HG02610 (cell line): ENCODE measurements around the gene TP53I3.
"Not testable (repeated sequence)": the region's sequence is repeated elsewhere in the genome, so short reads cannot be mapped to it uniquely, and the experiment has no call there.

ENCODE experiments used
- ATAC-seq: cut with Tn5 transposase; IDR thresholded peaks from one replicate; pipeline ENCODE4 v1.9.1; 2021; ENCODE audit warnings: mild to moderate bottlenecking, moderate library complexity; ENCODE audit not compliant: unreplicated experiment

Gene TP53I3

DNA sequence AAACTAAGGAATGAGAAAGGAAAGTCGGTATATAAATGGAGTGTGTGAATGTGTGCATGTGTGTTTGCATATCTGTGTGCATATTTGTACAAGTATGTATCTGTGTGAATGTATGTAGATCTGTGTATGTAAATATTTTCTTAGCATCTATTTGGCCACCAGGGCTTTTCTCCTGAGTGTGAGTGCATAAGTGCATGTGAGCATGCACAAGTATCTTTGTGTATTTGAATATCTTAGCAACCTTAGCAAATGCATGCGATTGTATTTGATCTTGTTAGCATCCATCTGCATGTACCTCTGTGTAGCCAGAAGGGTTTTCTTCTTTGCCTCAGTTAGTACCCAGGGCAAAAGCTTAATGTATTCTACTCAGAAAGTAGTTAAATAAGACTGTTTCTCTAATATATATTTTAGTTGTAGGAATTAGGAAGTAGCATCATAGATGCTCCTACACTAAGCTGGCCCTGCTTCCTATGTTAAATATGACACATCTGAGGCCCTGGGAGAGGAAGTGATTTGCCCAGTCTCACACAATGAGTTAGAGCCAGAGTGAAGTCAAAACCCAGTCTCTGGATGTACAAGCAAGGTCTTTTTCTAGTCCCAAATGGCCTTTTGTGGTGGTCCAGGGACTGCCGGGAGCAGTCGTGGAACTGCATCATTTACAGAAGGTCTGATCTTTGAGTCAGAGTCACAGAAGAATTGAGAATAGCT lies 25.9 kb downstream of the TP53I3 start:
- no peak for ATAC-seq

DNA sequence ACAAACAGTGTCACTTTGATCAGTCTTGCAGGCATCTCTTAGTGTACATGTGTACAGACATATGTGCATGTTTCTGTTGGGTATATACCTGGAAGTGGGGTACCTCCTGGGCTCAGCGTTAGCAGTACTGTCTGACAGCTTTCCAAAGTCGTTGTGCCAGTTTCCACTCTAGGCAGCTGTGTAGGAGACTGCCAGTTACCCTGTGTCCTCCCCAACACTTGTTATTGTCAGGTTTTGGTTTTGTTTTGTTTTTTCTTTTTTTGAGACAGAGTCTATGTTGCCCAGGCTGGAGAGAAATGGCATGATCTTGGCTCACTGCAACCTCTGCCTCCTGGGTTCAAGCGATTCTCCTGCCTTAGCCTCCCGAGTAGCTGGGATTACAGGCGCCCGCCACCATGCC lies 28.9 kb downstream of the TP53I3 start:
- no peak for ATAC-seq

DNA sequence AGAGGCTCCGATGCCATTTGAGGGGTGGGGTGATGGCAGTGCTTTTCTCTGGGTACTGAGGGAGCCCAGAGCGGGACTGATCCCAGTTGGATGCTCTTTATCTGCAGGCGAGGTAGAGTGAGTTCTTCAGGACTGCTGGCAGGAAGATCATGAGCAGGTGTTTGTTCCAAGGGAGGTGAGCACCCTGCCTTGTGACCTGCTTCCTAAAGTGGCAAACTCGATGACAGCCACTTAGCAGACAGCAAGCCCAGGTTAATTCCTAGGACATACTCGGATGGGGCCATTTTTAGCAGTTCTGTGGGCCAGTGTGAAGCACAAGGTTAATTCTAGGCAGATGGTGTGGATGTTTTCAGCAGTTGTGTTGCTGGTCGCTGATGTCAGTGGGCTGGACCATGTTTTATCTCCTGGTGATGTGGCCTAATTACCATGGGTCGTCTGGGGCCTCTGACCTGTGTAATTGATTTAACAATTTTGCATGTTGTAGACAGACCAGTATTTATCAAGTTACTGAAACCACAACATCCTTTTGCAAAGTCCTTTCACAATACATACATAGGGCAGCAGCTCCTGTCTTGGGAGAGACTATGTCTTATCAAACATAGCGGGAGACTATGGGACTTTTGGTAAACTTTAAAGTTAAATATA lies 30.1 kb downstream of the TP53I3 start:
- ATAC-seq, result no peak

DNA sequence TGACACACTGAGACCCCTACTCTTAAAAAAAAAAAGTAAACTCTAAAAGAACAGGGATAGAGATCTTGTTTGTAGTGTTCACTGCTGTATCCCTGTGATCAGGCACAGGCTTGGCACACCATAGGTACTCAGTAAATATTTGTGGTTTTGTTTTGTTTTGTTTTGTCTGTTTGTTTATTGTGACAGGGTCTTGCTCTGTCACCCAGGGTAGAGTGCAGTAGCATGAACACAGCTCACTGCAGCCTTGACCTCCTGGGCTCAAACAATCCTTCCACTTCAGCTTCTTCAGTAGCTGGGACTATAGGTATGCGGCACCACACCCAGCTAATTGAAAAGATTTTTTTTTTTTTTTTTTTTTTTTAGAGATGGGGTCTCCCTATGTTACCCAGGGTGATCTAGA lies 31.7 kb downstream of the TP53I3 start:
- no peak for ATAC-seq

DNA sequence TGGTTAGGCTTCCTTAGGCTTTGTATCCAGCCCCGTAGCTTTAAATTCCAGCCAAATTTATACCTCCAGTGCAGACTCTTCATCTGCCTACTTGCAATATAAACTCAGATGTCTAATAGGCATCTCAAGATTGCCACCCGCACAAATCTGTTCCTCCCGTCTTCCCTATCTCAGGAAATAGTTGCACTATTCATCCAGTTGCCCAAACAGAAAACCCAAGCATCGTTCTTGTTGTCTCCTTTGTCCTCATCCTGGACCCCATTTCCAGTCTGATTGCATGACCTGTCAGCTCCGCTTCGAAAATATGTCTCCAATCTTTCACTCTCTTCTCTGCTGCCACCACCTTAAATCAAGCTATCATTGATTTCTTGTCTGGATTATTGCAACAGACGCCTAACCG lies 32.8 kb downstream of the TP53I3 start:
- no peak for ATAC-seq

DNA sequence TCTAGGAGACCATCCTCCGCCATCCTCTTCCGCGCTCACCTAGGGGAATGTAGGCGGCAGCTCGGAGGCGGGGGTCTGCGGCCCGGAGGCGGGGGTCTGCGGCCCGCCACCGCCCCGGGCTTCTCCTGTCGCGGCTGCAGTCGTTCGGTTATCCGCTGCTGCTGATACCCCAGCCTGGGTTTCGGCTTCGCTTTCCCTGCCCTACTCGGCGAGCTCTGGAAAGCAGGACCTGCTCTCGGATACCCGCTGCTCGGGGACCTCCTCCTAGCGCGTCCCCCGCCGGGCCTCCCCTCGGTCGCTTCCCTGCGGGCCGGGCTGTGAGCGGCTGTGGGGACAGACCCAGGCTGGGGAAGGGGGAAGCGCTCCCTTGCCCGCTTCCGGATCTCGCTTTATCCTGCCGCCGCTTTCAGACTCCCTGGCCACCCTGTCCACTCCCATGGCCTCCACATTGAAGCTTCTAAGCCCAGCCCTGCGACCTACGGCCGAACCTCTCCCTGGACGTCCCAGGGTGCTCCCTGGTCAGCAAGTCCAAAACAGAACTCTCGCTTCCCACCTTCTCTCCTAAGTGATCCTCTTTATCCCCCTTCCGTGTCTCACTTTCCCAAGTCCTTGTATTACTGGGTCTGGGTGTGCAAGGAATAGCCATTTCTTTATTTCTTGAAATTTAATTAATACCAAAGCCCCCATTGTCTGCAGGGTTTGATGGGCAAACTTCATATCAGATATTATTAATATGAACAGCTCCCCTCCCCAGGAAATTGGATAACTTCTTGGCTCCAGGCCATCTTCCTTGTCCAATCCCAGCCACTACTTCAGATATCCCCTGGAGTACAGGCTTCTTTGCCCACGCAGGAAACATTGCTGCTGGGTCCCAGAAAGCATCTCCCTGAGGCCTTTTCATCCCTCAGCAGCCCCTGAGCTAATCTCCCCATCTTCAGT lies 34.3 kb downstream of the TP53I3 start:
- no peak for ATAC-seq

DNA sequence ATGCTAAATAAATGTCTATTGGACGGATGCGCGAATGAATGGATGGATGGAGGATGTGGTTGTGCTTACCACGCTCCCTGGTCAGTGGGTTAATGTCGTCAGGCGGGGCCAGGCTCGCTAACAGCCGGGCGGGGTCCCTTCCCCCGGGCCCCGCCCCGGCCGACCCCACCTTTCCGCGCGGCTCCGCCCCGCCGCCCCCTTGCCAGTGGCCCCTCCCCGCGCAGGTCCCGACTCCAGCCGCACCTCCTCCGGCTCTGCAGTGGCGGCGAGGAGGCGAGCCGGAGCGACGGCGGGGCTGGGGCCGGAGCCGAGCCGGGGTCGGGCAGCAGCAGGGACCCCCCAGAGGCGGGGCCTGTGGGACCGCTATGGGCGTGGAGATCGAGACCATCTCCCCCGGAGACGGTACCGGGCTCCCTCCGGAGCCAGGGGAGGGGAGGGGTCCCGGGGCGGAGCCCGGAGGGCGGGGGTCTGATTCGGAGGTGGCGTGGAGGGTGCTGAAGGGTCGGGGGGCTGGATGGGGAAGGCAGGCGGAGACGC lies 35.1 kb downstream of the TP53I3 start, which contains the start of gene FKBP1B:
Gene FKBP1B (plus strand): TSS at position 257 of the 537 bp plus-strand sequence. CDS start 109 bp downstream, at position 366.
- peak; percentile 20 for ATAC-seq

DNA sequence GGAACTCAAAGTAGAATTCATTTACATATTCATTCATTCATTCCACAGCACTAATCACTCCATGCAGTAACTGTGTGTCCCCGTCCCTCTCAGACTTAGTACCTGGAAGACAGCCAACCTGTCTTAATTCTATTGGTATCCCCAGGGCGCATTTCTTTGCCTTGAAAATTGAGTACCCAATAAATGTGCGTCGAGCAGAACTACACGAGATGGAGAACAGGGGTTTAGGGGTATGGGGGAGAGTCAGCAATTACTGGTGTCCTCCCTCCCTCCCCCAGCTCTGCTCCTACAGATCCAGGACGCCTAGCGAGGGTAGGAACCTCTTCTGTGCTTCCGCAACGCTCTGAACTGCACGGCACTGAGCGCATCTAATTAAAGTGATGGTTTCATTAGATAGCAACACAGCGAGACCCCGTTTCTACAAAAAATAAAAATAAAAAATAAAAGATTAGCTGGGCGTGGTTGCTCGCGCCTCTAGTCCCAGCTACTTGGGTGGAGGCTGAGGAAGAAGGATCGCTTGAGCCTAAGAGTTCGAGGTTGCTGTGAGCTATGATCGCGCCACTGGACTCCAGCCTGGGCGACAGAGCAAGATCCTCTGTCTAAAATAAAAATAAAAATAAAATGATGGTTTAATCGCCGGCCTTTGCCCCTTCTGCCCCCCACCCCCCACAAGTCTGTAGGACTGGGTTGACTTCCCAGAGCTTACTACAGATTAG lies 35.7 kb downstream of the TP53I3 start:
- no peak for ATAC-seq

DNA sequence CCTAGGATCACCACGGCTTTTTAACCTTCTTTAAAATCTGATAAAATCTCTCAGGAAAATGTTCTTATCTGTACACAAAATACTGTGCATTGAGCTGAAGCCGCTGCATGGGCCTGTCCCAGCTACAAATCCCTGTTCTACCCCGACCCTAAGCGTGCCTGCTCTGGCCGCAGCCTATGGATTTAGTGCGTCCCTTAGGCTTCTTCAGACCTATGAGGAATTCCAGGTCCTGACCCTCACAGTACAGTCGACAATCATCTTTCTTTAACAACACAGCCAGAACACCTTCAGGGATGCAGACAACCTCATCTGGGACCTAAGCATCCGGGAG lies 37.0 kb downstream of the TP53I3 start:
- no peak for ATAC-seq

DNA sequence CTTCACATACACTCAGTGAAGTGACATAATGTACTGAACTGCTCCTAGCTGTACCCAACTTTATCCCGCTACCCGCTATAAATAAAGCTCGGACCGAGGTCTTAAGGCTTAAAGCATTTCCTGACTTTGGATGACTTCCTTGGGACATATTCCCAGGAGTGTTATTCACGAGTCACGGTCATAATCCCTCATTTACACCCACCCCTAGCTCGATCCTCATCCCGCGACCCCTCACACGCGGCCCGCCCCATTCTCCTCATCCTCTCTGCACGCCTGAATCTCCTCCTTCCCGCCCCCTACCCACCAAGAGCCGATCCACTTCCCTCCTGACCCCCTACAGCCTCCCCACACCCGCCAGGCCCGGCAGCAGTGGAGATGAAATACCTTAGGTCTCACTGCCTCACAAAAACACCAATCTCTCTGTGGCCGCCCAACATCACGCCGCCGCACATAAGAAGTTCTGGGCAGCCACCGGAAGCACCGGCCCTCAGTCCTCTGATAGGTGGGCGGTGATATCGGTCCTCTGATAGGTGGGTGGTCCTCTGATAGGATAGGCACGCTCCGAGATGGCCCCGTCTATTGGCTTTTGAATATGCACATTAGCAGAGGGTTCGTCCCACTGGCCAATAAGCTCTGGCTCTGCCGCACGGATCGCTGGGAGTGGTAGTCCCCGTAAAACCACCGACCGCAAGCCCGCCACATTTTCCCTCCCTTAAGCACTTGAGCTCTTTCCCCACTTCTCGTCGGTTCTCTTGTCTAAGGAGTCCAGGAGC lies 37.5 kb downstream of the TP53I3 start, which contains the start of gene WDCP:
Gene WDCP (minus strand): TSS at position 462 of the 773 bp plus-strand sequence. CDS start 7,897 bp downstream, outside the sequence.
- ATAC-seq, result peak; percentile 100

DNA sequence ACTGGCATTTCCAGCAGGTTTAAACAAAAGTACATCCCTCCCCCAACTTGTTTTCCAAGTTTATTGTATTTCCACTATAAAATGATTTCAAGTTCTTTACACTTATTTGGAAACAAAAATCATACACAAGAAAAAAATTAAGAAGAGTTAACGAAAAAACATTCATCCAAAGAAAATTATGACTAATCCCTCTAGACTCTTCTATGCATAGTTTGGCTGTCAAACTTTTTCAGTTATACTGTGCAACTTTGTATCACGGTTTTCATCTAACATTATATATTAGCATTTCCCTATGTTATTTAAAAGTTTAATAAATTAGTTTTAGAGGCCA lies 38.1 kb downstream of the TP53I3 start:
- no peak for ATAC-seq

DNA sequence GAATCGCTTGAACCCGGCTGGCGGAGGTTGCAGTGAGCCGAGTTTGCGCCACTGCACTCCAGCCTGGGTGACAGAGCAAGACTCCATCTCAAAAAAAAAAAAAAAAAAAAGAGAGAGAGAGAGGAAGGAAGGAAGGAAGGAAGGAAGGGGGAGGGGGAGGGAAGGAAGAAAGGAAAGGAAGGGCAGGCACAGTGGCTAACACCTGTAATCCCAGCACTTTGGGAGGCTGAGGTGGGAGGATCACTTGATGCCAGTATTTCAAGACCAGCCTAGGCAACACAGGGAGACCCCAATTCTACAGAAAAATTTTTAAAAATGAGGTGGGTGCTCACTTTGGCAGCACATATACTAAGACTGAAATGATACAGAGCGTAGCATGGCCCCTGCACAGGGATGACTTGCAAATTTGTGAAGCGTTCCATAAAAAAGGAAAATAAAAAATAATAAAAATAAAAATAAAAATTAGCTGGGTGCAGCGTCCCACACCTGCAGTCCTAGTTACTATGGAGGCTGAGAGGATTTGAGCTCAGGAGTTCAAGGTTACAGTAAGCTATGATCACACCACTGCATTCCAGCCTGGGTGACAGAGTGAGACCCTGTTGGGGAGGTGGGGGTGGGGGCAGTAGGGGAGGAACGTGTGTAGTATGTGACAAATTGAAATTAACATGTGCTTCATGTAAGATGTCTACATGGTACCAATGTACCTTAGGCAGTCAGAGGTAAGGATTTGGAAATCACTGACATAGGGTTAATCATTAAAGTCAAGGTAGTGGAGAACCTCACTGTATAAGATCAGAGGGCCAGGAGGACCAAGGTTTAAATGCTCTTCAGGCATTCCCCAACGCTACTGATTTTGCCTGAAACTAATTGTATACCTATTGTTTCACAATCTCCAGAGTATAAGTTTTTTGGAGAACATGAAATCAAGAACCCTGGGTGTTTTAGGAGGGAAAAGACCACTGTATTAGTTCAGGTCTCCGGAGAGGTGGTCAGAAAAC lies 38.8 kb downstream of the TP53I3 start:
- ATAC-seq, result no peak

DNA sequence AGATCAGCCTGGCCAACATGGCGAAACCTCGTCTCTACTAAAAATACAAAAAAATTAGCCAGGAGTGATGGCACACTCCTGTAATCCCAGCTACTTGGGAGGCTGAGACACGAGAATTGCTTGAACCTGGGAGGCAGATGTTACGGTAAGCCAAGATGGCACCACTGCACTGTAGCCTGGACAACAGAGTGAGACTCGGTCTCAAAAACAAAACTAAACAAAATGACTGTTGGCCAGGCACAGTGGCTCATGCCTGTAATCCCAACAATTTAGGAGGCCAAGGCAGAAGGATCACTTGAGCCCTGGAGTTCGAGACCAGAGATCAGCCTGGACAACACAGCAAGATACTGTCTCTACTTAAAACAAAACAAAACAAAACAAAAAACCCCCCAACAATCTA lies 41.5 kb downstream of the TP53I3 start:
- not testable (repeated sequence) for ATAC-seq

DNA sequence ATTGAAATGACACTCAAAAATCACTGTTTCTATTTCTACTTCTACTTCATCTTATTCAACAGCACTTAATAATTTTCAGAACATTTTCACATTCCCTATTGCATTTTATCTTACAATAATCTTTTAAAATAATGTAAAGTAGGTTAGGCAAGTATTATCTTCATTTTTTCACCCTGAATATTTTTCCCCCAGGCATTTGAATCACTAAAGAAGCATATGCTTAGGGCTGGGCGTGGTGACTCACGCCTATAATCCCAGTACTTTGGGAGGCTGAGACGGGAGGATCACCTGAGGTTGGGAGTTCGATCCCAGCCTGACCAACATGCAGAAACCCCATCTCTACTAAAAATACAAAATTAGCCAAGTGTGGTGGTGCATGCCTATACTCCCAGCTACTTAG lies 44.1 kb downstream of the TP53I3 start:
- ATAC-seq, result no peak

DNA sequence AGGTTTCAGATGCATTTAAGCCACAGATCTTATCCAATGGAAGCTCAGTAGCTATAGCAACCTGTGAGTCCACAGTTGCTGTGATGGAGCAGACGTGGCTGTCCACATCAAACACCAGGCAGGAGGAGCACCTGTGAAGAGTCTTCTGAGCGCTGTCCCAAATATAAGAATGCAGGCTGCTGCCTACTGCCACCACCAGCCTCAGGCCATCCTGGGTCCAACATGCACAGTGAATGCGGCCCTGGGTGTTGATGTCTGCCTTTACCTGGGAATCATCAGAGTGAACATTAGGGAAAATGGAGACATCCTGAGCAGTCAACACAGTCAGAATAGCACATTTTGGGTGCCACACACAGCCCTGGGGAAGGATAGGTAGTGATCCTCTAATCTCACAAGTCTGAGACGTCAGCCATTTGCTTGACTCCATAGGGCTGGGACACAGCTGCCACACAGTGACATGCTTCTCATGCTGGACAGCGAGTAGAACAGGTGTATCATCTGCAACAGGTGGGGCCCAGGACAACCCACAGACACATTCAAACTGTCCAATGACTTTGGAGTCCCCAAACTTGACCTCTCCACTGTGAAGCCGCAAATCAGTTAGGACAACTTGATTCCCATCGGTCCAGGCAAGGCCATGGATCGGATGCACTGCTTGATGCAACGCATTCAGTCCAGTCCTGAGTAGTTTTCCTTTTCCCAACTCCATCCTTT lies 45.7 kb downstream of the TP53I3 start:
- ATAC-seq, result no peak
